Measurements from ENCODE around the gene GNG12.

Gene GNG12

DNA sequence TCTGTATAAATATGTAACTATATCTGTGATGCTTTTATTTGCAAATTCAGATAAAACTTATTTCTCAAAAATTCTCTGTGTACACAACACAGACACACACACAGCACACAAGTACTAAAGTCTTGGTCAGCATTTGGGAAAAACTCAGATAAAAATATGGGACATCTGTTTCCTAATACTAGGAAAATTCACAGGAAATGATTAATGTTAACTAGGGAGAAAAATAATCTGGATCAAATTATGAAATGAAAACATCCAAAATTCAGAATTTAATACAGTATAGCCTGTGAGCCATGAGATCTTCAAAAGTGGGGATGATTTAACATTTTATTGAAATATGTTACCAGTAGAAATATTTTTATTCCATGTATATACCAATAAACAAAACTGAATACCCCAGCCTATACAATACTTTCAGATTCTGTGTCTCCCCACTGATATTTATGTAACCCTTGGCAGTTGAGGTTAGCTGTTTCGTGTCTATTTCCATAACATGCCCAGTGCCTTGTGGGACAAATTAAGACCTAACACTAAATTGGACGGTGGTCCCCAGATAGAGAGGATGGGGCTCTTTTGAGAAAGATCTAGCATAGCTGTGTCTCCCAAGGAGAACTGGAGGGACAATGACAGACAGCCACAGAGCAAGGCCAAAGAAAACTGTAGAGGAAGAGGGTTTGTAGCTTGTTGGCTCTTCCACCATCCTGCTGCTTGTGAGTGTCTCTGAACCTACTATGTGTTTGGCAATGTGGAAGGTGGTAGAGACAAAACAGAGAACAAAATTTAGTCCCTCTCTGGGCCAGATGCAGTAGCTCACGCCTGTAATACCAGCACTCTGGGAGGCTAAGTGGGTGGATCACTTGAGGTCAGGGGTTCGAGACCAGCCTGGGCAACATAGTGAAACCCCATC, 47.2 kb downstream of the GNG12 start:
- no peak for DNase-seq (ENCODE audit: low read depth, low spot score)

DNA sequence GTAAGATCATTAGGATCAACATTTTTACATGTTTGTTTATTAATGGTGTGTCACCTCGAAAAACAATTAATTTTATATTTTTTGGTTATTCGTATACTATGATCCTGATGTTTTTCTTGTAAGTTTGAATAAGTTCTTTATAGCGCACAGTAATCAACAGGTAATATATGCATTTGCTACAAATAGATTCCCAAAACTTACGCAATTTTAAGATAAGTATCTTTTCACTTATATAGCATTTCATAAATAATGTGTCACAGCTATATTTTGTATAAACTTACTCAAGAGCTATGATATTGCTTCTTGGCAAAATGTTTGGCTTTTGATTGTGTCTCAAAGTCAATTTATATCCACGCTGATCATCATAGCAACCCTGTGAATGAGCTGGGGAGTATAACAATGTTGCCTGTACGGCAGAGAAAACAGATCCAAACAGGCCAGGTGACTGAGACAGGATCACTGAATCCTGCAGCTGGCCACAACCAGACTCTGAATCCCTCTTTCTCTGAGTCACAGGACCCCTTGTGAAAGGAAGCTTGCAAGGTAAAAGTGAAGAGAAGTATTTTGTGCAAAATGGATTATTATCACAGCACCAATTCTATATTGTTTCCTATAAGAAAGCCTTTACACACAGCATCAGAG, 48.6 kb downstream of the GNG12 start:
- no peak for DNase-seq (ENCODE audit: low read depth, low spot score)

DNA sequence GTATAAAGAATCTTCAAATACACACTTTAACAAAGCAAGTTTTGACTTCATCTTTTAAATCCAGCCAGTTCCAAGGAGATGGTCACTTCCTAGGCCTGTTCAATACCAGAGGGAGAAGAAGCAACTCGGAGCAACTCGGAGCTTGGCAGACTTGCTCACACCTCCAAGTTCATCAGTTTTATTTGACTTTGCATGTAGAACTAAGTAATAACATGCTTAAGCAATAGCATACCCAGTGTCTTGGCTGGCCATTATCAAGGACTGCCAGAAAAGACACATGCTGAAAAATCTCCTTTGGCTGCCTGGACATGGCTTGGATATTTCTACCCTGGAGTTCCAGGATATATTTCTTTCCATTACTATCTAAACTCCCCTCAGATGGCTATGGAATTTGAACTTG, 52.6 kb downstream of the GNG12 start:
- no peak for DNase-seq (ENCODE audit: low read depth, low spot score)

DNA sequence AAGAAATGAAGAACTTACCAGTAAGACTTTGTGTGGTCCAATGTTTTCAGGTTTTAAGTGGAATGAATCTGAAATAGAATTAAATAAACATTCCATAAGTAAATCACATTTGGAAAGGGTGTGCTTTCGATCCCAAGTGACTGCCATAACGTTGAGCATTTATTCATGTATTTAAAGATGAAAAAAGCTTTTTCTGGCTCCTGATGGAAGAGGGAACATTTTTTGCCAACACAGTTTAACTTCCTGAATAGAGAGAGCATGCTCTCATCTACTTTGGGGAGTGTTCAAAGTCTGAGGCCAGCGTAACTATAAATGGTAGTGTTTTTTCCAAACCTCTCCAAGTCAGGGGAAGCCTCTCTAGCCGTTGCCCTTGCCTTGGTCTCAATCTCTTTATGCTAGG, 55.8 kb downstream of the GNG12 start:
- DNase-seq (ENCODE audit: low read depth, low spot score) = no peak

DNA sequence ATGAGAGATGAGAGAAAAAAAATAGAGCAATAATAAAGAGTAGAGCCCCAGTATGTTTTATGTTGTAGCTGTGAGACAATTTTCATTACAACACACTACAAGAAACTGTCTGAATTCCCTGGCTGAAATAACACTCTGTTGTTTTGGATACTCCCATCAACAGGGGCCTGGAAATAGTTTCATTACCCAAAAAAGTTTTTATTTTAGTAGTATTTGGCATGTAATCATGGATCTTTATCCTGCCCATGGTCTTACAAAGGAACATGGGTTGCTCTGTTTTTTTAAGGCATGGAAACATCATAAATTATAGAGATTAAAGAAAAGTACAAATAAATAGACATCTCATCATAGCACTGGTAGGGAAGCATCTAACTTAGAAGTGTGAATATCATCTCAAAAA, 56.3 kb downstream of the GNG12 start:
- no peak for DNase-seq (ENCODE audit: low read depth, low spot score)

DNA sequence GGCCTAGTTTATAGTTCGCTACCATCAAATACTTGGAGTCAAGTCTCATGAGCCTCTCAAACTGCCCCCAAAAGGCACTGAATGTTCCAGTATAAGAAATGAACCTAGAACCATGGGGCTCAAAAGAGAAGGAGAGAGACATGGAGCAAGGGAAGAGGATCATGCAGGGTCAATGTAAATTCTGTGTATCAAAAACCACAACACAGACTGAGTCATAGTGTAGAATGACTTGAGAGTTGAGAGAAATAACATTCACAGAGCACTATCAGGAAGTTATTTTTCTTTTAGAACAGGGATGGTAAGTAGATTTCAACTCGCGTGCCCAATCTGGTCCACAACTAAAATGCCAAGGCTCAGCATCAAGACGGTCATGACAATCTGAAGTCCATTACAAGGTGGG, 59.8 kb downstream of the GNG12 start:
- no peak for DNase-seq (ENCODE audit: low read depth, low spot score)

DNA sequence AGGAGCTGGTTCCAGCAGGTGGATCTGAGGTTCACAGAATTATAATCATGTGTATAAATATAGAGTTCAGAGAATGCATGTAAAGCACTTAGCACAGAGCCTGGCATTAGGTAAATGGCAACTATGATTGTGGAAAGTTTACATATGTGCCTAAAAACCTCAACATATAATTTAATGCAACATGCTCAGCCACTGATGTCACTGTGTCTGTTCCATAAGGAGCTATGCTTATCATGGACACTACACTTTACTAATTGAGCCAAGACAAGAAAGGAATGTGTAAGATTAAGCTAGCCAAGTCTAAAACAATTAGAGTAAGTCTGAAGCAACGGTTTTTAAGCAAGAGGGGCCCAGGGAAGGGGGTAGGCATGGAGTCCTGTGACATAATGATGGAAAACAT, 61.5 kb downstream of the GNG12 start:
- no peak for DNase-seq (ENCODE audit: low read depth, low spot score)

DNA sequence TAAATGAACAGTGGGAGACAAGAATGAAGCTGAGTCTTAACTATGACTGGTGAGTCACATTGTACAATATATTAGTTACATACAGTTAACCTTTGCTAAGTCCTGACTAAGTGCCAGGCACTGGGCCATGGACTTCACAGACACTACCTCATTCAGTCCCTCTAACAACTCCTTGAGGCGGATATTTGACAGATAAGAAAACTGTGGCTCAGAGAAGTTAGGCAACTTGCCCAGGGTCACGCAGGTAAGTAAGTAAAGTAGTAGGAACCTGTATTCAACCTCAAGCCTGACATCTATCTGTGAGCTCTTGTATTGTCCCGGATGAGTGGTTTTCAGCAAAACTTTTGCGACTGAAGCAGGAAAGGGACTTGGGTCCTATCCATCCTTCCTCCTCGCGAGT, 62.1 kb downstream of the GNG12 start:
- DNase-seq (ENCODE audit: low read depth, low spot score) = no peak

DNA sequence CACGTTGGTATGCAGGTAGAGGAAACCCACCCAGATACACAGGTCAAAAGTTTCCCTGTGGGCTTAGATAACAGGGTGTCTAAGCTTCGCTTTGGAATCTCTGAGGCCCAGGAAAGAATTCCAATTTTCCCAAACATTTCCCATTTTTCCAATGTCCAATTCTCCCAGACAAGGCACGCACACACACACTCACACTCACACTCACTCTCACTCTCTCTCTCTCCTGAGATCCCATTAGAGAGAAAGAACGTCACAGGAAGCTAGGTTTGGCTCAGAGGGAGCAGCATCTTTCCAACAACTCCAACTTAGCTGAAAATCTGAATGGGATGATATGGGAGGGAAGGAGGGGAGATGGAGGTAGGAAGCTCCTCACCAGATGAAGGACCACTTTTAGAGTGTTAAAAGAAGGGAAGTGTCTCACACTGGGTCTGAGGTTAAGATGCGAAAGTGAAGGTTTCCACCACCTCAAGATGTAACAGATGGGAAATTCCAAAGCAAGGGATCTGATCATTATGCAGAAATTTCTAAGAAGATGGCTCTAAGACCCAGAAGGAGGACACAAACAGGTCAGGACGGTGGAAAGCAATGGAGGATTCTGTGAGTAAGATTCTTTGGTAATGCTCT, 63.5 kb downstream of the GNG12 start:
- no peak for DNase-seq (ENCODE audit: low read depth, low spot score)

DNA sequence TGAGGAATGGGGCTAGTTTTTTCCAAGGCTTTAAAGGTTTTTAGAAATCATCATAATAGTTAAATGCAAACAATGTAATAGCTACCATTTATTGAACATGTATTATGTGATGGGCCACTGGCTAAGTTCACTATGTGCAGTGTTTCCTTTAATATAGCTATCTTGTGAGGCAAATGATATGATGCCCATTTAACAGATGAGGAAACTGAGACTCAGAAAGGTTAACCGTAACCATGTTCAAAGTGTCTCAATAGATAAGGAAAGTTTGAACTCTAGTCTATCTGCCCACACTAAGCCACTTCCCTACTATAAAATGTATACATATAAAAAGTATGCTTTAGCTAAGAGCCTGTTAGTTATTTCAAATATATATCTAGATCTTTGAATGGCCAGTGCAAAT, 64.8 kb downstream of the GNG12 start:
- DNase-seq (ENCODE audit: low read depth, low spot score) = no peak

DNA sequence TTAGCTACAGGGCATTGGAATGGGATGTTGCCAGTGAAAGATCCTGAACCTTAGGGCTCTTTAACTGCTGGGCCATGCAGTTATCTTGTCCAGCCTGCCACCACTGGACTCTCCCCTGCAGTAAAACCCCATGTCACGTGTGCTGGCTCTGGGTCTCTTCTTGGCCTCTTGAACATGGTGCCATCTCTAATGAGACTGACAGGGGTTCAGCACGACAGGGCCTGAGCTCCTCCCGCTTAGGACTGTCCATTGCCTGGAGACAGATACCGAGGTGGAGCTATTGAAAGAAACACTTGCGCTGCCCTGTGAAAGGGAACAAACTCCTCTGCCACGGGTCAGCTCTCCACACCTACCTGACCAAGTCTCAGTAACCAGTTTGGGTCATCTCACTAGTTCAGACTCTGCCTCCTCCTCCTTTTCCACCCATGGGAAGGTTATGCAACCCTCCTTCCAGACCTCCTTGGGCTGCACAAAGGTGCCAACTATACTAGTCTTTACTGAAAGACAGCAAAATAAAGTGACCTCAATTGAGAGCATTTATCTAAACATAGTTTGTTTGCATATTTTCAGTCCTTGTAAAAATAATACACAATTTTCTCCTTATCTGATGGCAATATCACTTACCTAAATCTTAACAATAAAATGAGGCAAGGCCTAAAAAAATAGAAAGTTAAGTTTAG, 66.0 kb downstream of the GNG12 start:
- no peak for DNase-seq (ENCODE audit: low read depth, low spot score)

DNA sequence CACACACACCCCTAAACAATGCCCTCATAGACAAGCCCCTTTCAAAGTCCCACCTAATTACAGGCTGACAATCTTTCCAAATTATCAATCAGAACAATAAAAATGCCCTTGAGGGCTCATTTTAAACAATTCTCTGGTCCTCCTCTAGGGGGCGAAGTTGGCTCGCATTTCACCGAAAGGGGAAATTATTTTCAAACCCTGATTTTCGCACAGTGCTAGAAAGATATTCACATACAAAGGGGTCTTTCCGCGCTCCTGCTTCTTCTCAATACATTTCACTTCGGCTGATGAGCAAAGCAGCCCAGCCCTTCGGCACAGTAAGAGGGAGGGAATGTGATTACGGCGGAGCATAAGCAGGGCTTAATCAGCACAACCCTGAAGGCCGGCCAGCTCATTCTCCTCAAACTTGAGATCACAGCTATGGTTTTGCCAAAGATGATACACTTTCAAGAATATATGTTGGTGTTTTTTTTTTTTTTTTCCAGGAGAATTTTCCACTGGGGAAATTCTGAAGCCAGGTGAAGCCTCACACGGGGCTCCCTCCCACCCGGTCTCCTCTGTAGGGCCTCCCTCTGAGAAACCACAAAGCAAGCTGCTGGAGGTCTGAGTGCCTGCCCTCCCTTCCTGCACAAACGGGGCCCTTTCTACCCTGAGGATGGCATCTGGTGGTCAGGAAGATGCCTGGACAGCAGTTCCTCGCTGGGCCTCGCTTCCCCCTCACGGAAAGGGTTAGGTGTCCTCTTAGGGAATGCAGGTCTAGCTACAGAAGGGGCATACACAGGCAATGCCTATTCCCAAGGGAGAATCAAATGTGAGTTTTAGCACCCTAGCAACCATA, 66.9 kb downstream of the GNG12 start:
- peak; percentile 45 for DNase-seq (ENCODE audit: low read depth, low spot score)

DNA sequence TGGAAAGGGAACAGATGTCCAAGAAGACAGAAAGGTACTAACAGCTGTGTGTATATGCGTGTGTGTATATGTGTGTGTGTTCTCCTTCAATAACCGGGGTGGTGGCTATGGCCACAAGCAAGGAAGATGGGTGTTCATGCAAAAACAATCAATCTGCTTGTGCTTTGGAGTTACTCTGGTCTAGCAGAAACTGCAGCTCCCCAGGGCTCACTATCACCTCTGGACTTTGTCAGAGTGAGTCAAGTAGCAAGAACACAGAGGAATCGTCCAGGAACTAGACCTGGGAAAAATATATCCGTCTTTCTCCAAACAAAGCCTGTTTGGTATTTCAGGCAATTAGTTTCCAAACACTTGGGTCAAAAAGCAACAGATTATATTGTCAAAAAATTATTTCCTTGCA, 68.6 kb downstream of the GNG12 start:
- no peak for DNase-seq (ENCODE audit: low read depth, low spot score)

DNA sequence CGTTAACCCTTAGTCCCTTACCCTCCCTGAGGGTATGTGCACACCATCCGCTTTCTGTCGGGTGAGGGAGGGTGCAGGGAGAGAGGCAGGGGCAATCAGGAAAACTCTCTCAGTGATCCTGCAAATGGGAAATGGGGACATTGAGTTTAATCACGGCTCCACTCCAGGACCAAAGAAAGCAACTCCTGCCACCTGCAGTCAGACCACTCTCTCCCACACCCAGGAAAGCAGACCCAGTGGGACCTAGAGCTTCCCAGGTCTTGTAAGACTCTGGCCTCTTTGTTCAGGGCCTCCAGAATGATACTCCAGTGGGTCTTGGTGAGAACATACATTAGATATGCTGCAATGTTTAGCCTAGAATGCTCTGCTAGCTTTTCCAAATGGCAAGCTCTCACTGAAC, 71.5 kb downstream of the GNG12 start:
- no peak for DNase-seq (ENCODE audit: low read depth, low spot score)

DNA sequence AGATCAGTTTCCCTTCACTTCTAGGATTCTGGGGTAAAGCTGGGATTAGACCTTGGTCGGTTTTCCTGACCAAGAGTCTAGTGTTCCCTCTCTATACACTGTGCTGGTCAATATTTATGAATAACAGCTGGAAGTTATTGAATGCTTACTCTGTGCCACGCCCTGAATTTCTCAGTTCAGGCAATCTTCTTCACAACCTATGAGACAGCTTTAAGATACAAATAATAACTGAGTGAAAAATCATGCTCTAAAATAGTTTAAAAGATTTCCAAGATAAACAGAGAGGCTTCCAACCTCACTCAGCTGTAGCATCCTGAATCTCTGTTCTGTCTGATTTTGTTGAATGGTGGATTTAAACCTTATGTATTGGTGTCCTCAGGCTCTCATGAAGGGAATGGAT, 72.2 kb downstream of the GNG12 start:
- no peak for DNase-seq (ENCODE audit: low read depth, low spot score)

DNA sequence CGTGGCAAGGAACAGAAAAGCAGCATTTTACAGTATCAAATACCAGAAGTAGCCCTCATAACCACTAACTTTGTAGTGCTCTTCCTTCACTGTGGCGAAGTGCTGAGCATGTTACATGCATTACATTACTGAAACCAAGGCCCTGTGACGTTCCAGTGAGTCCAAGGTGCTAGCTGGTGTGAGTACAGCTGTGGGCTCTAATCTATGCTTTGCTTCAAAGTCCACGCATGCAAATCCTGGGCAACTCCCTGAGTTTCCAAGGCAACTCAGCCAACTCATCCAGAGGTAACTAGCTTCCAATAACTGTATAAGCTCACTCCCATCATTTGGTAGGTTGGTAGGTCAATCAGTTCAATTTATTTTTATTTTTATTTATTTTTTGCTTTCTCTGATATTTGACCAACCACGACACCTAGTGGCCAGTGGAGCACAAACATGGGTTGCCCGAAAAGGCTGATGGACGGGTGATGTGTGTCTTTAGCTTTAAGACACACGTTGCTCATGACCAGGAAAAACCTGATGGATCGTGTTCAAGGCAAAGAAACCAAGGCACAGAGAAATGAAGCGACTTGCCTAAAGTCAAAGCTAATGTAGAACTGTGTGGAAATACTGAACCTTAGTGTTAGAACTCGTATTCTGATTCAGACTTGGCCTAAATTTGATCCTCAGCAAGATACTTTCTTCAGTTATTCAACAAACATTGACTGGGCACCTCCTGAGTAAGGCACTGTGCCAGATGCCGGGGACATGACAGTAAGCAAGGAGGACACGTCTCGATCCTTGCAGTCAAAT, 73.0 kb downstream of the GNG12 start:
- peak; percentile 44 for DNase-seq (ENCODE audit: low read depth, low spot score)

DNA sequence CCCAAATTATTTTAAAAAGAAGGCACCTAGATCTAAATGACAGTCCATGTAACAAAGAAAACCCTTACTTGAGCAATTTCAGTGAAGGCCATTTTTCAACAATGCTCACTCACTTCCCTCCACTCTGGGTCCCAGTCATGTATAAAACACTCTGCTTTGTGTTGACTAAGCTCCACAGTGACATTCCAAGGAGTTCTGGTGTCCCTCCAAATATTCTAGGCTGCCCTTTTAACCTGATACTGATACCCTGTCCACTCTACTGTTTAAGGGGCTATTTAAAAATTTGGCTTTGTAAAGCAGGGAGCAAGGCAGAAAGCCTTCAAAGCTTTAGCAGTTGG, 73.6 kb downstream of the GNG12 start:
- DNase-seq (ENCODE audit: low read depth, low spot score) = no peak

DNA sequence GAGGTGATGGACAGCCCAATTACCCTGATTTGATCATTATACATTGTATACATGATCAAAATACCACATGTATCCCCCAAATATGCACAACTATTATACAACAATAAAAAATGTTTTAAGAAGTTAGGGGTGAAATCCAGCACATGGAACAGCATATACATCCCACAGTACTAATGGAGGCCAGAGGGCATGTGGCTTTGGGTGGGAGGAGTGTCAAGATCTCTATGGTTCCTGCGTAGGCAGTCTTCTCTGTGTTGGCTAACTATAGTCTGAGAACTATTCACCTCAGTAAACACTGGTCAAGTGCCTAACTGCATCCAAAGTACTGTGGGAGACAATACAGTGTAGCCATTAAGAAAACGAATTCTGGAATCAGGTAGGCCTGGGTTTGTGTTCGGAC, 74.2 kb downstream of the GNG12 start:
- DNase-seq (ENCODE audit: low read depth, low spot score) = no peak

DNA sequence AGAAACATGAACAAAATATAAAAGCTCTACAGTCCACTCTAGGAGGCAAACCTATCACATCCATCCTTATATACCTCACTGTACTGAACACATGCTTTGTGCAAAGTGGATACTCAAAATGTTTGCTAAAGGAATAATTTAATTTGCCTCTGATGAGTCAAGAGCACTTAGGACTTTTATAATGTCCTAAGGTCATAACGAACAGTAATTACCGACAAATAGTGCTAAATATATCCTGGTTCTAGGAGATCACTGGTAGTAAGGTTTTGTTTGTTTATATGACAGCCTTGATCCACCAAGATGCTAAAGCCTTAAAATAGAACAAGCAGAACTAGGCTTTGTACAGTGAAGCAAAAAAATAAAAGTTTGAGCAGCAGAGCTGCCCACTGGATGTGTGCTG, 77.6 kb downstream of the GNG12 start:
- no peak for DNase-seq (ENCODE audit: low read depth, low spot score)

DNA sequence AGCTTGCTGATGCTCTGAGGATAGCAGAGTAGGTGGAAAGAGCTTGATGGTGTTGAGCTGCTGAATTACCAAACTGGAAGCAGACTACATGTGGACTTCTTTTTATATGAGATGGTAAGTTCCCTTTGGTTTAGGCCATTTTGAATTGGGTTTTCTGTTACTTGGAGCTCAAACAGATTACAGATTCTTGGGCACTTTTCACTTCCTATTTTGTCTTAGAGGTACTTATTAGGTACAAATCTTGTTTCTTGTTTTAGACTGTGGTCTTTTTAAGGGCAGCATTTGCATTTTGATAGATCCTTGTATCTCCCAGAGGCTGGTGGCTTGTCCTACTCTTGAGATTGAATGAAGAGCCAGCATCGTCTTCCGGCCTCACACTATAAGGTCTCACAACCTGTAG, 78.1 kb downstream of the GNG12 start:
- DNase-seq (ENCODE audit: low read depth, low spot score) = no peak

DNA sequence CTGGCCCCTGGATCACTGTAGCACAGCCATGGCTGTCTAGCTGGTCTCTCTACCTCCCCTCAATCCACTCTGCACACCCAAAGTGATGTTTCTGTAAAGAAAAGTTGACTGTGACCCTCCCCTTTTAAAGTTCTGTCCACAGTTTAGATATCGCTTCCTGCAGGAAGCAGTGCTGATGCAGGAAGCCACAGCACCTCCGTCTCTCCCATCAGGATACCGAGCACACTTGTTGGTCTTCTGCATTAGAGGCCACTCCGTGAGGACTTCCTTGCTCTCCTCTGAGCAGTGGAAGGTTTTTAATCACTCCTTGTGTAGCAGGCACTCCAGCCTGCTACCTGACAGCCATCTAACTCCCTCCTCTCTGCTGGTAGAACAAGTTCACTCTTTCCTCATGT, 78.7 kb downstream of the GNG12 start:
- no peak for DNase-seq (ENCODE audit: low read depth, low spot score)

Data from brain pericyte (primary cell).